NCI-H510A (cell line): ENCODE results near the gene EDEM3.
"Not testable (repeated sequence)": the region's sequence is repeated elsewhere in the genome, so short reads cannot be mapped to it uniquely, and the experiment has no call there.

Source experiments
- DNase-seq: peaks from one replicate; lab custom pipeline; 2025; lab: John Stamatoyannopoulos, UW

Gene EDEM3

DNA sequence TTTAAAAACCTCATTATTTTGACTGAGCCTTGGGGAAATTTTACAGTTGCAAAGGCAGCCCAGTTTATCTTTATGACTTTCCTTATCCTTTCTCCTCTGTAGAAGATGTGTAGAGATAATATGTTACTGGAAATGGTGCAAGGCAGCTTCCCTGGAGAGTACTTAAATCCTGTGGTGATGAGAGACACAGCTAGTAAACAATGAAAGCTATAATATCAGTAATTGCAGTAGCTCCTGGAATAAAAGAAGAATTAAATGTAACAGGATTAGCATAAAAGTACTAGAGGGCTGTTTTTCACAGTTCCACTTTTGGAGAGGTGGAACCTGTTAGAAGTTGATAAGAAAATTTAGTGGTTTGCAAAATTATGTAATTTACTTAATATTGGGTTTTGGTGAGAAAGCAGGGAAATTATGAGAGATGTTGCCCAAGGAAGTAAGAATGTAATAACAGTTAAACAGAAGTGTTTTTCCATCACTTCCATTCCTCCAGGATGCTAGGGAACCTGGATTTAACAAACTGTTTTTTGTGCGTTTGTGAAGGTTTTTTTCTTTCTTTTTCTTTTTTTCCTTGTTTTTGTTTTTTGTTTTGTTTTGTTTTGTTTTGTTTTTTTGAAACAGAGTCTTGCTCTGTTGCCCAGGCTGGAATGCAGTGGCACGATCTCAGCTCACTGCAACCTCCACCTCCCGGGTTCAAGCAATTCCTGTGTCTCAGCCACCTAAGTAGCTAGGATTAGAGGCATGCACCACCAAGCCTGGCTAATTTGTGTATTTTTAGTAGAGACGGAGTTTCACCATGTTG, 15.7 kb upstream of the EDEM3 start:
- no peak for DNase-seq

DNA sequence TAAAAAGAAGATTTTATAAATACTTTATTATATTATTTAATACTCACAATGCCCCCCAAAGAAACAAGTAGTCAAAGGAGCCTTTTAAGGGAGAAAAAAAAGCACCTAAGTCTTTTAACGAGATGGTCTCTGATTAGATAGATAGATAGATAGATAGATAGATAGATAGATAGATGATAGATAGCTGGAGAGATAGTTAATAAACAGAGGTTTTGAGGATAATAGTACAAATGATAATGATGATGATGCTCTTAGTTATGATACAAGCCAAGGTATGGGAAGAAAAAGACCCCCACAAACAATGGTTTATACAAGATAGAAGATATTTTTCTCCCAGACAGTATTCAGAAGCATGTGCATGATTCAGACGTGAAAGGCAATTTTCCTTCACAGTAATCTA, 14.6 kb upstream of the EDEM3 start:
- DNase-seq: no peak

DNA sequence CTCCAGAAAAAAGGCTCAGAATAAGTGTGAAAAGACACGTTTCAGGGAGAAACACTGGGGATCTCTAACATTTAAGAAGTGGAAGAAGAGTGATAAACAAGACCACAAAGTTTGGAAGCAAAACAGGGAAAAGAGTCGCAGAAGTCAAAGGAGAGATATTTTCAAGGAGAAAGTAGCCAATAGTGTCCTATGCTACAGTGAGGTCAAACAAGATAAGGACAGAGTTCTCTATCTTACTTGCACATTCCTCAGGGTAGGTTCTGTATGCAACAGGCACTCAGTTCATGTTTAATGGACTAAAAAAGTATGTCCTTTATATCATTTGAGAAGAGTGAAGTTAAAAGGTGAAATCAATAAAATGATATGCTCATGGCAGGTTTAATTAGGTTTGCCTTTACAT, 13.8 kb upstream of the EDEM3 start:
- DNase-seq: no peak

DNA sequence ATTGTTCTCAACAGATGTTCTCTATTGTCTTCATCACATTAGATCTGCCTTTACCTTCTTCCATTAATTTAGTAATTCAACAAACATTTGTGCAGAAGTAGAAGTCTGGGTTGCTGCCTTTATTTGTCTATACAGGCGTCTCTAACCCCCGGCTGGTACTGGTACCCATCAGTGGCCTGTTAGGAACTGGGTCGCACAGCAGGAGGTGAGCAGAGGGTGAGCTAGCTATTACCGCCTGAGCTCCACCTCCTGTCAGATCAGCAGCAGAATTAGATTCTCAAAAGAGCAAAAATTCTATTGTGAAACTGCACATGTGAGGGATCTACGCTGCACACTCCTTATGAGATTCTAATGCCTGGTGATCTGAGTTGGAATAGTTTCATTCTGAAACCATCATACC, 12.9 kb upstream of the EDEM3 start:
- no peak for DNase-seq

DNA sequence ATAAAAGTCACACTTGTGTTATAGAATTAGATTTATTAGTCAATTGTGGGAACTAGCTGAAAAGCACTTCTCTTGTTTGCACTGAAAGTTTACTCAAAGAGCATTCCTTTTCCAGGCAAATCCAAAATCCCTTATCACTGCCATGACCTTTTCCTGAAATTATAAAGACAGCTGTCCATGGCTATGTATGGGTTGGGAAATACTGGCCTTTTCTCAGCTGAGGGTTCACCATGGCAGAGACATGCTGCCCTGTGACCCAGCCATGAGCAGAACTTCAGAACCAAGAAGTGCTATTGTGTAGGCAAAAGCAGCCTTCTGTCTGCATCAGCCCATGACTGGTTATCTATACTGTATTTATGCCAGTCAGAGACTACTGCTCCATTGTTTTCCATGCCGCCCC, 9.8 kb upstream of the EDEM3 start:
- no peak for DNase-seq

DNA sequence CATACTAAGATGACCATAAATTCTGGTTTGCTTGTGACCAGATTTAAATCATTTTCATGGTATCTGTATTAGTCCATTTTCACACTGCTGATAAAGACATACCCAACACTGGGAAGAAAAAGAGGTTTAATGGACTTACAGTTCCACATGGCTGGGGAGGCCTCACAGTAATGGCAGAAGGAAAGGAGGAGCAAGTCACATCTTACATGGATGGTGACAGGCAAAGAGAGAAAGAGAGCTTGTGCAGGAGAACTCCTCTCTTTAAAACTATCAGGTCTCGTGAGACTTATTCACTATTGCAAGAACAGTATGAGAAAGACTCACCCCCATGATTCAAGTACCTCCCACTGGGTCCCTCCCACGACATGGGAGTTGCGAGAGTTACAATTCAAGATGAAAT, 8.9 kb upstream of the EDEM3 start:
- not testable (repeated sequence) for DNase-seq

DNA sequence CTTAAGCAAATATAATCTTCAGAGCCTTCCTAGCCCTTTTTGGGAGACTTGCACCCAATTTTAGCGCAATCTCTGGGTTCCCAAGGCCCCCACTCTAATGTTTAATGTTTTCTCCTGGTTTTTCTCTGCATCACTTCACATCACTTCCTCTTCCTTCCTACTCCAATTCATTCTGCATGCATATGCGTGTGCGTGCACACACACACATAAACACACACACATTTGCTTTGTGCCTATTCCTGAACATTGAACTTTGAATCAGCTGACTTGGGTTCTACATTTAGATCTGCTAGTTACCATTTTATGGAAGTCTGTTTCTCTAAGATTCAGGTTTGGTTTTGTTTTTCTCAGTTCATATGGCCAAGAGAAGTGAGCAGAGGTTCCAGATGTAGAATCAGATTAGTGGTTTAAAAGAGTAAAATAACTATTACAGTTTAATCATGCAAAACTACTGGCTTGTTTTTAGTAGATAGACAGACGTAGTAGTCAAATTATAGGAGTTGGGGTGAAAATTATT, 7.4 kb upstream of the EDEM3 start:
- DNase-seq: no peak

DNA sequence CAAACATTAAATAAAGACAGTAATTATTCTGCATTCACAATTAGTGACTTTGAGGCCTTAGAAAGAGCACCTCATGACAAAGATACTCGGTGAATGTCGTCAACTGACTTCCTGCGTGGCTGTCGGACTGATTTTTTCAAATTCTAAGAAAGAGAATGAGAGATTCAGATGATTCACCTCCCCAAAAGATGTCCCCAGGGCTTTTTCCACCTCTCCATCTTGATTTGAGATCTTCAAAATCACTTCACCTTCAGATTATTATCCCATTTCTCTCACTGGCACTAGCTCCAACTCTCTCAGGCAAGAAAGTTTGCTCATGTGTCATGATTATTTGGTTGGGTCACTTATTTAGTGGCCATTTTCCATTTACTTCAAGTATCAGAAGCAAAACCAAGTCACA, 5.0 kb upstream of the EDEM3 start:
- no peak for DNase-seq

DNA sequence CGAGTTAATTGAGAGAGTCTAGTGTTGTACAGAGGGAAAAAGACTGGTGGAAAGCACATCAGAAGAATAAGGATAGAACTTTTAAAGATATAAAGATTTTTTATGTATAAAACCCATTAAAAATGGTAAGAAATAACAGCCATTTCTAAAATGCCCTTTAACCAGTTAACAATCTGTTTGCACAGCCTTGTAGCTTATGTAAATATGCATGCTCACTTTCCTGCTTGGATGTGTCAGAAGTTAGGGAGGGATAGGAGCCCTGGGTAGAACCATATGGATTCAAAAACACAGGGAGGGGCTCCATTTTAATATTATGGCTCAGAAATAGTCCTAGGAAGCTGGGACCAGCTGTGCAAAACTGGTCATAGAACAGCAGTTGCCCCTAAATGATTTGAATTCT, 4.5 kb upstream of the EDEM3 start:
- DNase-seq: no peak

DNA sequence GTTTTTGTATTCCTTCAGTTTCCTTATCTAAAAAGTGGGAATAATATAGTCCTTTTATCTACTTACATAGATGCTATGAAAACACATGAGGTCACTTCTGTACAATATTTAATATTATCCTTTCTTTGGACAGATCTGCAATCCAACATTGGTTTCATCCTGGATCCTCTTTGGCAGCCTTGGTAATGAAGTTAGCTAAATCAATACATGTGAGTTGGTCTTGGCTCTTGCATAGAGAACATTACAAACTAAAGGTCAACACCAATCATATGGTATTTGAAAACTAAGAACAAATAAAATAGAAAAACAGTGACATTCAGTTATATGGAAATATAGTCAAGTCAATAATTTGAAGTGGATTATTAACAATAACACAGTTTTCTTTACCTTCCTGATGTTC, 3.2 kb upstream of the EDEM3 start:
- DNase-seq: no peak

DNA sequence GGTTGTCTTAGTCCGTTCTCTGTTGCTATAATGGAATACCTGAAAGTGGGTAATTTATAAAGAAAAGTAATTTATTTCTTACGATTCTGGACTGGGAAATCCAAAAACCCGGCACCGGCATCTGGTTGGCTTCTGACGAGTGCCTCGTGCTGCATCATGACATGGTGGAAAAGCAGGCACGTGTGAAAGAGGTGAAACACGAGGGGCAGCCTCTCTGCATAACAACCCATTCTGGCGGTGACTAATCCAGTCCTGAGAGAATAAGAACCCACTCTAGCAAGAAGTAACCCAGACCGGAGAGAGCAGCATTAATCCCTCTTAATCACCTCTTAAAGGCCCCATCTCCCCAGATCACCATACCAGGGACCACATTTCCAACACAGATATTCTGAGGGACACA, 2.7 kb upstream of the EDEM3 start:
- DNase-seq: no peak

DNA sequence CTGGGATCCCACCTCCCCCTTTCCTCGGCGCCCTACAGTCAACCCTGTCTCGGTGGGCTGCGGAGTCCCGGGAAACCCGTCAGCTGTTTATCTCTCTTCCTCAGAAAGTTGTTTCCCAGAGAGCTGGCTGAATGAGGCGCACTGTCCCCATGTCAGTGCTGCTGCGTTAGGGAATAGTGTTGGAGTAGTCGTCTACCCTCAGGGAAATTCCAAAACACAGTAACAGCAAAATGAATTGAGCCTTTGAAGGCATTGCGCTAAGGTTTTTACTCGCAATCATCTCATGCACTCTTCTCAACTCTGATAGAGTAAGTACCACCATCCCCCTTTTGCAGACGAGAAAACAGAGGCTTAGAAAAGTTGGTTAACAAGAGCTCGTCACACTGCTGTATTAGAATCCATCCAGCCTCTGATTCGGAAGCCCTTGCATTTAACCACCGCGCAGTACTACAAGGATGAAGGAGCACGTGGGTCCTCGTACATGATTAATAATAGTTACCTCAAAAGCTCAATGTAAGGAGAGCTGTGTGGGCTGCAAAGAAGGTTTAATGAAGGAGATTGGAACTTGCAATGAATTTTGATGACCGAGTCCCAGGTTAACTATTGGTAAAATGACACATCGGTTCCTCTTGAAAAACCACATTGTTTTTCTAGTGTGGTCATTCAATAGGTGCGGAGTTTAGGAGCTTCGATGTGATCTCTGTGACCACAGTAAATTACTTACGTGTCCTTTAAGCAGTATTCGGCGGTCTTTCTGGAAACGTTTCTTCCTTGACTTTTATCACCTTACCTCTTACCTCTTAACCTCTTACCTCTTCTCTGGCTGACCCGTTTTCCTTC, 788 bp upstream of the EDEM3 start:
- DNase-seq: no peak

DNA sequence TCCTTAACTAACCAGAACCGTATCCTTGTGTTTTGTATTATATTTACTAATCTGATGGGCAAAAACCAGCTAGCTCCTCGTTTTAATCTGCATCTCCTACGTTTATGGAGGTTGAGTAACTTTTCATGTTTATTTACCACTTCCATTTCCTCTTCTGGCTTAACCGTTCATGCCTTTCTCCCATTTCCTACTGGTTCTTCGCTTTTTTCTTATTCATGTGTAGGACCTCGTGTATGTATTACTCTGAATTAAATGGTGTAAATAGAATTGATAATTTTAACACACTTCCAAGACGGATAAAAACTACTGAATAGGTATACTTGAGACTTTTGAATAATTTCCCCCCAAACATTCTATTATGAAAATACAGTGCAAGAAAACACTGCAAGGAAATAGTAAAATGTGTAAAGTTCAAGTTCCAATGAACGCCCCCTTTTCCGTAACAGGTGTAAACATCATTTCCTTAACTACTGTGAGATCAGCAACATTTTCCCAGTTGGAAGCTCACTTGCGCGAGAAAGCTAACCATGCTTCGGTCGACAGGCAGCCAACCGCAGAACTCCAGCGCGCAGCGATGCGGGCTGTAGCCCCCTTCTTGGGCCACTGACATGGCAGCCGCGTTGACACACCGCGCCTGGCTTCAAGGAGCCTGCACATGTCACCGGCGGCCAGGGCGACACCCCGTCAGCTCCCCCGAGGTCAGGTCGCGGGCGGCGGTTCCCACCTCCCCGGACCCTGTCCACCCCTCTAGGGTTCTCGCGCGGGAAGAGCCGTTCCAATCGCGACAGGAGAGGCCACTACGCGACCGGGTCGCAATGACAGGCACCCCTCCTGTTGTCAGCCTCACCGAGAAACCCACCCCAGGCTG, 816 bp downstream of the EDEM3 start:
- no peak for DNase-seq

DNA sequence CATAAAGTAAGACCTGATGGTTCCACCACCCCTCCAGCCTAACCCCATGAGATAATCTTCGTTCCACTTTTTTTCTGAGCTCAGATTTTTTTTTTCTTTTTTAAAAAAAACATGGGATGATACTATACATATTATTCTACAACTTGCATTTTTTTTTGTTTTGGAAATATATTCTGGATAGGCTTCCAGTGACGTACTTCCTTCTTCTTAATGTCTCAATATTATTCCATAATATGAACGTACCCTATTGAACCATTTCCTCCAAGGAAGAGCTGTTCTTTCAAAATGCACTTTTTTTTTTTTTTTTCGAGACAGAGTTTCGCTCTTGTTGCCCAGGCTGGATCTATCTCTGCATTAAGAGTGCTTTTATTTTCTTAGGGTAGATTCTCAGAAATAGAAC, 1.5 kb downstream of the EDEM3 start:
- DNase-seq: no peak

DNA sequence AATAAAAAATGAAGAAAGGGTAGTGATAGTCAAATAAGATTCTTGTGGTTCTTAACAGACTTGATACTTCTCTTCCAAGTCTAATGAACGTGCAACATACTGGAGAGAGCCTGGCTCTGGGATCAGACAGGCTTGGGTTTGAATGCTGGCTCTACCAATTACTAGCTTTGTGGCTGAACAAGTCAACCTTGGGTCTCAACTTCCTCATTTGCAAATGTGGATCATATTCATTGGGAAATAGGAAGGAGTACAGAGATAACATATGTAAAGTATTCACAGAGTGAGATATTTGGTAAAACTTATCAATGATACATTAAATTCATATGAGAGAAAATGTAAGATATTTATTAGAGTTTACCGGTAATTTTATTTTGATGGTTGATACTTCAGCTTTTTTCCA, 2.0 kb downstream of the EDEM3 start:
- DNase-seq: no peak

DNA sequence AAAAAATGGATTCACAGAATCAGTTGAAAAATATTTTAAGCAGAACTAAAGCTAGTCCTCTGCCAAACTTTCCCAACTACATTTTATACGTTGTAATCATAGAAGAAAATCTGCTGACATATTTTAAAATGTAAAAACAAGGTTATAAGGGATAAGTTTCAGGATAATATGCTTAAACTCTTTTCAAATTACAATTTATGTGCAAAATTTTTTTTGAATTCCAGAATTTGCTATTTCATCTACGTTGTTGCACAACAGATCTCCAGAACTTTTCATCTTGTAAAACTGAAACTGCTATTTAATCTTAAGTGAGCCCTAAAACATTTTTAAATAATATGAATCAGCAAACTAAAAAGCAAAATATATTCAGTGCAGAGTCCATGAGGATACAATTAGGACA, 5.9 kb downstream of the EDEM3 start:
- no peak for DNase-seq

DNA sequence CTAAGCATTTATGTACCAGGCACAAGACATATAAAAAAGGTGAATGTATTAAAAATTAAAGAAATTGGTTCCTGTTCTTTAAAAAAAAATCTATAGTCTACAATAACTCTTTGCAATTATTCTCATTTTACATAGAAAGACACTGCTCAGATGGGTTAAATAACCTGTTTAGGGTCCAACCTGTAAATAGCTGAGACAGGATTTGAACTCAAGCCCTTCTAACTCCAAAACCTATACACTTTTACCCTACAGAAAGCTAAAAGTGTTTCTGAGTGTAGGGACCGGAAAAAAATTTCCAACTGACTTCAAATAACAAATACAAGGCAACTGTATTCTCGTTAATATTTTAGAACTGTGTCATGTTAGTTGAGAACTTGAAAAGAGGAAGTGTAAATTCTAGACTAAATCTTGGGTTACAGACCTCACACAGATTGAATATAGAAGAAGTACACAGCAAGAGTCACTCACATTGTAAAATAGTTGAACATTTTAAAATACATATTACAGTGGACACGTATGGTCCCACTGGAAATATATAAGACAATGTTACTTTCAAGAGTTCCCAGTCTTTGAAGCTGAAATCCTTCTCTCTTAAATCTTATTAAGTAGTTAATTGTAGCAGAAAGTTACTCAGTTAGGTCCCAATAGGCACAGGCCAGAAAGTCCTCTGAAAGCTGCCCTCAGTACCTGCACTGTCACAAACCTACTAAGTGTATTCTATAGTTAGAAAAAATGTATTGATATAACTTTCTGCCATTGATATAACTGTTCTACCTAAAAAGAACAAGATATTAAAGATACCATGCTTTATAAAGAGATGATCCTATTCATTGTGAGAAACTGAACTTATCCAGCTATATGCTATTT, 7.3 kb downstream of the EDEM3 start:
- DNase-seq: no peak

DNA sequence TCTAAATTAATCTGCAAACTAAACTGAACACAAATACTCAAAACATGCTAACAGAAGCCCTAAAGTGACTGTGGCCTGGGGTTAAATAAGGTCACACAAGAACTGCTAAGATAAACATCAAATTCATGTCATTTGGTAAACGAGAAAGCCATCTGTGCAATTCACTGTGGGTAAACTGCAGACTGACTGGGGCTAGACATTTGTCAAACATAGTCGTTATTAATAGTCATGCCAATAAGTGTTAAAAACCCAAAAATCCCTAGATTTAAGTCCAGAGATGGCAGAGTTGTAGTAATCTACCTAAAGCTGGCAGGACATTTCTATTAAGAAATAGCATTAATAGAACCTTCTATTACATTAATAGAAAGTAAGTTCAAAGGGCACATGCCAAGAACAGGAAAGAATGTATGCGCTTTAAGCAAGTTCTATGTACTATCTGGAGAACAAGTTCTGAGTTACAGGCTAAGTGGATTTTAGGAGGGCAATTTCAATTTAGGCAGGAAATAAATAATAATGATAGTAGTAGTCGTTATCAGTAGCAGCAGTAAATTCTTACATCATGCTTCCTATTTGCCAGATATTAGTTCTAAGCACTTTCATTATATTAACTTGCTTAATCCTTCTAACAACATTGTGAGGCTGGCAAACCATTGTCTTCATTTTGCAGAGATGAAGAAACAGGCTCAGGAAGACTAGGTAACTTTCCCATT, 8.6 kb downstream of the EDEM3 start:
- no peak for DNase-seq

DNA sequence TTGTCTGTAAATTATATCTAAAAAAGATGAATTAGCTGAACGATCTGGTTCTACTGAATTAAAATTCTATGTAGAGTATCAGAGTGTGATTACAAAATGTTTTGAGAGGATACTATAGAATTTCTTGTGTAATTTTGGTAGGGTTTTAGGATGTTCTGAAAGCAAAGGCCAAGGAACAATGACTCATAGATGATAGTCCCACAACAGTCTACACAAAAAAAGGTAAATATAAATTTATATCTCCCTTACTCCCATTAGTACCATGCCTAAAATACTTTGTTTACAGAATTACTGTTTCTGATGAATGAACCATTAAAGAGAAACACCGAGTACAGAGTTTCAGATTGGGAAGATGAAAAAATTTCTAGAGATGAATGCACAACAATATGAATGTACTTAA, 9.5 kb downstream of the EDEM3 start:
- no peak for DNase-seq

DNA sequence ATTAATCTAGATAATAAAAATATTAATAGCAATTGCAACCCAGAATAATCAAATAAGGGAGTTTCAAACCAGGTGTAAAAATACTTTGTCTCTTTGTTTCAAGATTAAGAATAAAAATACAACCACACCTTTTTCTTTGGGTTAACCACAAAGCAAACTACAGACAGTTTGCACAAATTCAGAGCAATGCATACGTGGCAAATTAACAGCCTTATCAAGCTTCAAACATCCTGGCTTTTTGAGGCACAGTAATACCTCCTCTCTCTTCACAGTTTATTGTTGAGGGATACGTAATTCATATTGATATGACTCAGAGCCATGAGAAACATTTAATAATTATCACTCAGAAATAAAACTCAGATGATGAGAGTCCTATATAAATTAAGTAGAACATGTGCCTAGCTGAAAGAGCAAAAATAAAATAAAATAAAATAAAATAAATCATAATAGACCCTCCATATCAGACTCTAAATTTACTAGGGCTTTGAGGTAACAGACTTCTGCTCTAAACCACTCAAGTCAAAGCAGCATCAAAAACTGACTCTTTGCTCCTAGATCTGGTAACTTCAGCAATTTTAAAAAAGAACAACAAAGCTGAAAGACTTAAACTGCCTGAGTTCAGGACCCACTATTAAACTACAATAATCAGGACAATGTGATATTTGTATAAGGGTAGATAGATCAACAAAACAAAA, 11.4 kb downstream of the EDEM3 start:
- no peak for DNase-seq
